Measurements from ENCODE around the gene ZDHHC24.

DNA sequence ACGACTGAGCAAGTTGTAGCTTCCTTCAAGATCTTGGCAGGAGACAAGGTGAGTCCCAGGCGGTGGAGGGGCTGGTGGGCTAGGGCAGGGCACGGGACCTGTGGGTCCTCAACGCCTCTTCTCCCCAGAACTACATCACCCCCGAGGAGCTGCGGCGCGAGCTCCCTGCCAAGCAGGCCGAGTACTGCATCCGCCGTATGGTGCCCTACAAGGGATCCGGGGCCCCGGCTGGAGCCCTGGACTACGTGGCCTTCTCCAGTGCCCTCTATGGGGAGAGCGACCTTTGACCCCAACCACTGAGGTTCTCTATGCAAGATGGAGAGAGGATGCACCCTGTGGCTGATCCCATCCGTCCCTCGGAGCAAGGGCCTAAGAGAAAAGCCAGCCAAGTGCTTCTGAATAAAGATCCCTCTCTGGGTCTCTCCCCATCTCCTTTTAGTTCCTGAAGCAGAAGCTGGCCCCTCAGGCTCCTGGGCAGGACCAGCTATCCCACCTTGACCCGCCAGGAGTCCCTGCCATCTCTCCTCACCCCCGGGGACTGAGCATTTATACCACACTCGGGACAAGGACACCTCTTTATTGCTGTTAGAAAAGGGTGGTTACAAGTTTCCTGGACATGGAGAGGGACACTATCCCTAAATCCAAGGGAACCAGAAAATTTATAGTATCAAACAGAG is 17.2 kb upstream of the ZDHHC24 start:
- TF ChIP-seq, protein P1, sequence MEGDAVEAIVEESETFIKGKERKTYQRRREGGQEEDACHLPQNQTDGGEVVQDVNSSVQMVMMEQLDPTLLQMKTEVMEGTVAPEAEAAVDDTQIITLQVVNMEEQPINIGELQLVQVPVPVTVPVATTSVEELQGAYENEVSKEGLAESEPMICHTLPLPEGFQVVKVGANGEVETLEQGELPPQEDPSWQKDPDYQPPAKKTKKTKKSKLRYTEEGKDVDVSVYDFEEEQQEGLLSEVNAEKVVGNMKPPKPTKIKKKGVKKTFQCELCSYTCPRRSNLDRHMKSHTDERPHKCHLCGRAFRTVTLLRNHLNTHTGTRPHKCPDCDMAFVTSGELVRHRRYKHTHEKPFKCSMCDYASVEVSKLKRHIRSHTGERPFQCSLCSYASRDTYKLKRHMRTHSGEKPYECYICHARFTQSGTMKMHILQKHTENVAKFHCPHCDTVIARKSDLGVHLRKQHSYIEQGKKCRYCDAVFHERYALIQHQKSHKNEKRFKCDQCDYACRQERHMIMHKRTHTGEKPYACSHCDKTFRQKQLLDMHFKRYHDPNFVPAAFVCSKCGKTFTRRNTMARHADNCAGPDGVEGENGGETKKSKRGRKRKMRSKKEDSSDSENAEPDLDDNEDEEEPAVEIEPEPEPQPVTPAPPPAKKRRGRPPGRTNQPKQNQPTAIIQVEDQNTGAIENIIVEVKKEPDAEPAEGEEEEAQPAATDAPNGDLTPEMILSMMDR (IDR thresholded peaks at IDR 0.05): no peak
- no peak for TF ChIP-seq POLR2A (IDR thresholded peaks at IDR 0.05)

All from esophagus squamous epithelium (tissue), 4 donors.